Panc1 (cell line): ENCODE measurements around the gene AIF1. TPM values are rescaled to one million over a fixed set of nuclear protein-coding genes. Genes with fewer than 3 reads are reported as not detected.
A peak's percentile ranks its signal among the peaks of the same experiment; 100 is the strongest.

Source experiments
- ATAC-seq: fragments of 200-7000 bp; cut with Tn5 transposase; 2 replicates; pipeline ENCODE4 v1.9.1; 2020; ENCODE audit warnings: mild to moderate bottlenecking, moderate library complexity
- BruUV-seq: library from RNA; stranded (reverse); fragments of 400-500 nt; replicated peaks from 2 replicates; lab custom pipeline; 2021; lab: Mats Ljungman, UMichigan
- CTCF ChIA-PET: fragments of 300-600 bp; sonication (Branson Sonifier 250); formaldehyde crosslinking; loops from one replicate; lab custom pipeline; 2022; ENCODE audit warnings: antibody characterized with exemption; lab: Charles Lee
- POLR2A ChIA-PET: fragments of 300-600 bp; sonication (Branson Sonifier 250); formaldehyde crosslinking; loops from one replicate; lab custom pipeline; 2022; ENCODE audit warnings: antibody characterized with exemption; lab: Charles Lee
- DNase-seq: peaks from one replicate; pipeline ENCODE4 v3.0.0-alpha.2; 2010; ENCODE audit warnings: low read depth, low spot score
- H3K27ac ChIP-seq: 2 replicates; pipeline ENCODE4 v1.5.1; 2011; ENCODE audit warnings: mild to moderate bottlenecking, low read length, inconsistent platforms
- H3K27me3 ChIP-seq: fragments of 200-500 bp; sonication (Bioruptor generic); 2 replicates; pipeline ENCODE4 v1.6.0; 2014; ENCODE audit warnings: low read length, inconsistent platforms; ENCODE audit not compliant: control insufficient read depth, insufficient read depth
- H3K36me3 ChIP-seq: fragments of 200-500 bp; sonication (Bioruptor generic); 2 replicates; pipeline ENCODE4 v1.5.1; 2014; ENCODE audit warnings: inconsistent platforms, mild to moderate bottlenecking, low read length, moderate library complexity; ENCODE audit not compliant: control insufficient read depth, insufficient read depth
- H3K4me1 ChIP-seq: 2 replicates; pipeline ENCODE4 v1.5.1; 2011; ENCODE audit warnings: inconsistent platforms, mild to moderate bottlenecking, low read length, moderate library complexity; ENCODE audit not compliant: control insufficient read depth, insufficient read depth
- H3K4me3 ChIP-seq, 2 experiments: 2 replicates each; pipeline ENCODE4 v1.5.1; 2011 to 2012; ENCODE audit warnings: low read depth in 2 of 2, low read length in 2 of 2, mild to moderate bottlenecking in 2 of 2, inconsistent platforms in 1 of 2, moderate library complexity in 1 of 2
- H3K9me3 ChIP-seq: fragments of 200-500 bp; sonication (Bioruptor generic); 2 replicates; pipeline ENCODE4 v1.5.1; 2014; ENCODE audit warnings: low read depth, mild to moderate bottlenecking, inconsistent platforms, low read length, moderate library complexity; ENCODE audit not compliant: control insufficient read depth, insufficient read depth
- POLR2AphosphoS5 ChIP-seq: IDR thresholded peaks from 2 replicates; pipeline ENCODE4 v1.6.1; 2012; ENCODE audit warnings: mild to moderate bottlenecking, low read depth, low read length, moderate library complexity
- REST ChIP-seq, 2 experiments: IDR thresholded peaks; 2 replicates each; pipeline ENCODE4 v1.6.1; 2011 to 2012; ENCODE audit warnings: low read depth in 2 of 2, control low read depth in 1 of 2, low read length in 1 of 2, mild to moderate bottlenecking in 1 of 2, moderate library complexity in 1 of 2; ENCODE audit not compliant: insufficient read depth in 1 of 2
- SIN3A ChIP-seq: IDR thresholded peaks from 2 replicates; pipeline ENCODE4 v1.6.1; 2012; ENCODE audit warnings: low read depth, mild to moderate bottlenecking, low read length, moderate library complexity, borderline replicate concordance; ENCODE audit not compliant: insufficient read depth
- TCF7L2 ChIP-seq: IDR thresholded peaks from 2 replicates; pipeline ENCODE4 v1.6.1; 2011; ENCODE audit warnings: mild to moderate bottlenecking, low read depth, low read length, inconsistent platforms
- in situ Hi-C: cut with HindIII; loops from 2 replicates; pipeline ENCODE4 v1.10.0; 2016; ENCODE audit warnings: low sequenced_read_pairs, low pct_unique_long_range_greater_than_20kb
- intact Hi-C: fragments of 100-400 bp; cut with micrococcal nuclease; formaldehyde crosslinking; loops from one replicate; pipeline ENCODE4 v1.10.0; 2022; ENCODE audit not compliant: unreplicated experiment
- total RNA-seq: library from RNA; stranded (reverse); gene quantifications from one replicate; pipeline ENCODE4 v1.2.1, GENCODE V29; 2021; ENCODE audit not compliant: unreplicated experiment
- TF ChIP-seq, protein P1 (sequence below): fragments of 450-650 bp; IDR thresholded peaks from 2 replicates; pipeline ENCODE4 v1.5.1; 2017; ENCODE audit warnings: mild to moderate bottlenecking

Gene AIF1
- total RNA-seq, 1 experiment from 2014 or later, result 0.44 TPM

- no peaks in the 10 kb centered on the region for H3K27me3 ChIP-seq
- H3K36me3 ChIP-seq, result peaks cover 17% of the 10 kb centered on the region
- peaks cover 13% of the 10 kb centered on the region for H3K4me1 ChIP-seq
- ChIA-PET CTCF (no interaction called here), POLR2A (interaction anchor here (0.6 to 2.1 kb wide), 6 partner anchors 10 to 169 kb away, joined by 3 to 10 read pairs (median 3); partner anchors contain the start of gene C6orf47)
- intact Hi-C loops, result no loop called here
- BruUV-seq, result no TSS peak
- ATAC-seq (peak; percentile 70), DNase-seq (no peak)
- H3K9me3 ChIP-seq, result no peaks in the 10 kb centered on the region
- TF ChIP-seq POLR2AphosphoS5 (no peak), REST (IDR thresholded peaks at IDR 0.05; ENCODE audit: insufficient read depth in 1 of 2, low read depth in 2 of 2, low read length in 1 of 2) (no peak), TCF7L2 (no peak), SIN3A (no peak)
- TF ChIP-seq, protein P1, sequence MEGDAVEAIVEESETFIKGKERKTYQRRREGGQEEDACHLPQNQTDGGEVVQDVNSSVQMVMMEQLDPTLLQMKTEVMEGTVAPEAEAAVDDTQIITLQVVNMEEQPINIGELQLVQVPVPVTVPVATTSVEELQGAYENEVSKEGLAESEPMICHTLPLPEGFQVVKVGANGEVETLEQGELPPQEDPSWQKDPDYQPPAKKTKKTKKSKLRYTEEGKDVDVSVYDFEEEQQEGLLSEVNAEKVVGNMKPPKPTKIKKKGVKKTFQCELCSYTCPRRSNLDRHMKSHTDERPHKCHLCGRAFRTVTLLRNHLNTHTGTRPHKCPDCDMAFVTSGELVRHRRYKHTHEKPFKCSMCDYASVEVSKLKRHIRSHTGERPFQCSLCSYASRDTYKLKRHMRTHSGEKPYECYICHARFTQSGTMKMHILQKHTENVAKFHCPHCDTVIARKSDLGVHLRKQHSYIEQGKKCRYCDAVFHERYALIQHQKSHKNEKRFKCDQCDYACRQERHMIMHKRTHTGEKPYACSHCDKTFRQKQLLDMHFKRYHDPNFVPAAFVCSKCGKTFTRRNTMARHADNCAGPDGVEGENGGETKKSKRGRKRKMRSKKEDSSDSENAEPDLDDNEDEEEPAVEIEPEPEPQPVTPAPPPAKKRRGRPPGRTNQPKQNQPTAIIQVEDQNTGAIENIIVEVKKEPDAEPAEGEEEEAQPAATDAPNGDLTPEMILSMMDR, result no peak
- in situ Hi-C loops, result no loop called here
- peak overlapping the region; percentile 99 for H3K27ac ChIP-seq
- peak overlapping the region; percentile 77 to 83 for H3K4me3 ChIP-seq
These were observed 36.7 kb downstream of the AIF1 start for GRCh38 chr6:31651602-31652191.

DNA sequence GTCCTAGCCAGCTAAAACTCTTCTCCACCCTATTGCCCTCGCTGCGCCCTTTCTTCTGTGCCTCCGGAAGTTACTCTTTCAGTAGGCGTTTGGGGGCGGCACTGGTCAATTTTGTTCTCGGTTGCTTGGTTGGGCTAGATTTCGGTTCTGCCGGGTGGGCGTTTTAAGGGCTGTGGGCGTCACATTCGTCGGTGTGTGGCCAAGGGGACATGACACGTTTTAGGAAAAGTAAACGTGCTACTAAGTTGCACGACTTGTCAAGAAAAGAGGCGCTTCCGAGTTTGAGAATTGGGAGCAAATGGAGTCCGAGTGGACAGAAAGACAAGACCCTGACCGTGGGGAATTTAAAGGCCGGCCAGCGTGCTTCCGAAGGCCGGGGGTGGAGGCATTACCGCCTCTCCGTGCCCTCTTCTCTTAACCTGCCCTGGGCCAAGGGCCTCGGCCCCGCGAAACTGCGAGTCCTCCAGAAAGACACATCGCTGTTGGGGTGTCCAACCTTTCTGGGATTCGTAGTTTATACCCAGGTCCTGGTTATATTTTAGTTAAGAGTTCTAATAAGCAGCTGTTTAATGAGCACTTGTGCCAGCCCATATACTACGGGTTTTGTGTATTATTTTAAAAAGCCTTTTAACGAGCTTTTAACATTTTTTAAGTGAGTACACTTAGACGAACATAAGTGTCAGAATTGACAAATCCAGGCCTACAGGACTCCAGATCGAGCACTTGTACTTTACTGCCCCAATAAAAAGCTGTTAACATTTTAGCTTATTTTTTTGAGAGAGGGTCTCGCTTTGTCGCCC, 38.1 kb downstream of the AIF1 start:
- TF ChIP-seq SIN3A, result no peak
- no peak; the same call in none of the 2 replicates for TF ChIP-seq TCF7L2
- TF ChIP-seq, protein P1, result no peak
- peak; percentile 62 for TF ChIP-seq POLR2AphosphoS5
- TF ChIP-seq REST (IDR thresholded peaks at IDR 0.05; ENCODE audit: insufficient read depth in 1 of 2, low read depth in 2 of 2, low read length in 1 of 2), result 0 out of 4 replicates have a peak, but pooled peaks of 1 of the 2 experiments have one; percentile 21
- peak; percentile 85 for ATAC-seq
- DNase-seq, result no peak
- ChIA-PET CTCF (interaction anchor here (0.6 kb wide), 1 partner anchor 254 kb away, joined by 4 read pairs; no protein-coding TSS in a partner anchor), POLR2A (interaction anchor here (0.5 to 2.1 kb wide), 7 partner anchors 8 to 974 kb away, joined by 3 to 10 read pairs (median 5); partner anchors contain the start of gene C6orf47)
- intact Hi-C loops (no loop called here), in situ Hi-C loops (no loop called here)
- peaks cover 13% of the 10 kb centered on the region for H3K36me3 ChIP-seq
- no peaks in the 10 kb centered on the region for H3K9me3 ChIP-seq
- H3K4me1 ChIP-seq, result peaks cover 22% of the 10 kb centered on the region
- BruUV-seq, result TSS peak; percentile 99
- H3K4me3 ChIP-seq, result peak overlapping the region; percentile 77 to 83
- no peaks in the 10 kb centered on the region for H3K27me3 ChIP-seq
- peak overlapping the region; percentile 99 for H3K27ac ChIP-seq
